Measurements from ENCODE around the gene CDH3.
A peak's percentile ranks its signal among the peaks of the same experiment; 100 is the strongest.

Gene CDH3

DNA sequence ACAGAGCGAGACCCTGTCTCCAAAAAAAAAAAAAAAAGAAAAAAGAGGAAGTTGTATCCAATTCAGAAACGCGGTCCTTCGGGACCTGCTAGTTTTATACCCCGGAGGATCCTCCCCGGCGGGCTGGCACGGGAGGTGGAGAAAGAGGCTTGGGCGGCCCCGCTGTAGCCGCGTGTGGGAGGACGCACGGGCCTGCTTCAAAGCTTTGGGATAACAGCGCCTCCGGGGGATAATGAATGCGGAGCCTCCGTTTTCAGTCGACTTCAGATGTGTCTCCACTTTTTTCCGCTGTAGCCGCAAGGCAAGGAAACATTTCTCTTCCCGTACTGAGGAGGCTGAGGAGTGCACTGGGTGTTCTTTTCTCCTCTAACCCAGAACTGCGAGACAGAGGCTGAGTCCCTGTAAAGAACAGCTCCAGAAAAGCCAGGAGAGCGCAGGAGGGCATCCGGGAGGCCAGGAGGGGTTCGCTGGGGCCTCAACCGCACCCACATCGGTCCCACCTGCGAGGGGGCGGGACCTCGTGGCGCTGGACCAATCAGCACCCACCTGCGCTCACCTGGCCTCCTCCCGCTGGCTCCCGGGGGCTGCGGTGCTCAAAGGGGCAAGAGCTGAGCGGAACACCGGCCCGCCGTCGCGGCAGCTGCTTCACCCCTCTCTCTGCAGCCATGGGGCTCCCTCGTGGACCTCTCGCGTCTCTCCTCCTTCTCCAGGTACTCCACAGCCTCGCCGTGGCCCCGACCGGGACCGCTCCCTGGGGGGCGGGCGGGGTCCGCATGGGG lies at the start of gene CDH3:
Gene CDH3 (plus strand): TSS at position 596 of the 779 bp plus-strand sequence. CDS start 70 bp downstream, at position 666.
- DNase-seq (ENCODE audit: low read depth), result peak; percentile 42

DNA sequence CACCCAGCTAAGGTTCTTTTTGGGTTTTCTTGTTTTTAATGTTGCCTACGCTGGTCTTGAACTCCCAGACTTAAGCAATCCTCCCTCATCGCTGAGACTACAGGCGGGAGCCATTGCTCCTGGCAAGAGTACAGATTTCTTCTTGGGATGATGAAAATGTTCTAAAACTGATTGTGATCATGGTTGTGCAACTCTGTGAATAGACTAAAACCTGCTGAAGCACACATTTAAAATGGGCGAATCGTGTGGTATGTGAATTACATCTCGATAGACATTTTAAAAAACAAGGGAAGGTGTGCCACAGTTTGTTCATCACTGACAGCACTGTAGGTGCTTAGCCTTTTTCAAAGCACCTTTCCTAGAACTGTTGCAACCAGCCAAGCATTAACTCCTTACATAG lies 48.8 kb upstream of the CDH3 start:
- no peak for DNase-seq (ENCODE audit: low read depth)

DNA sequence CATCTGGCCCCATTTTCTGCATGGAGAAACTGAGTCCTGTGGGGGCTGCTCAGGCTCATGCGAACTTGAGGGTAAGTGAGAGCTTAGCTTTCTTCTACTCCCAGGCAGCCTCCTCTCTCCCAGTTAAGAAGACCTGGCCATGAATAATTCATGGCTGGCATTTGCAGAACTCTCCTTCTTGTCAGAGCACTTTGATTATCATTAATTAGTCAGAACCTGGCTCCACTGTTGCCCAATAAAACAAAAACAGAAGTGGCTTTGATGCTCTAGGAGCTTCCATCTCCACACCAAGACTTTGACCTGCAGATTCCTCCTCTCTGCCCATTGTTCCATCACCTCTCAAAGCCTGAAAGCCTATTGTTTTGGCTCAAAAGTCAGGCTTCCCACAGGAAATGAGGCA lies 45.5 kb upstream of the CDH3 start:
- no peak for DNase-seq (ENCODE audit: low read depth)

DNA sequence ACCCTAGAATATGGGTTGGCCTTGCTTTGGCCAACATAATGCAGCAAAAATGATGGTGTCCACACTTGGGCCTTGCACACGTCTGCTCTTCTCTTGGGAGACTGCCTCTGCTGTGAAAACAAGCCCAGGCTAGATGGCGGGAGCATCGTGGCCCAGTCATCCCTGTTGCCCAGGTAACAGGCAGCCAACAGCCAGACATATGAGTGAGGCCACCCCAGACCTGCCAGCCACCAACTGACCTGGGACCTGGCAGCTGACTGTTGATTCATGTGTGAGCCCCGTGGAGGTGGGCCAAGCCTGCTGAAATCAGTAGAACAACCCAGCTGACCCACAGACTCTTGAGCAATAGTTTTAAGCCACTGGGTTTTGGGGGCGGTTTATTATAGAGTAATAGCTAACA lies 39.4 kb upstream of the CDH3 start:
- DNase-seq (ENCODE audit: low read depth), result no peak

DNA sequence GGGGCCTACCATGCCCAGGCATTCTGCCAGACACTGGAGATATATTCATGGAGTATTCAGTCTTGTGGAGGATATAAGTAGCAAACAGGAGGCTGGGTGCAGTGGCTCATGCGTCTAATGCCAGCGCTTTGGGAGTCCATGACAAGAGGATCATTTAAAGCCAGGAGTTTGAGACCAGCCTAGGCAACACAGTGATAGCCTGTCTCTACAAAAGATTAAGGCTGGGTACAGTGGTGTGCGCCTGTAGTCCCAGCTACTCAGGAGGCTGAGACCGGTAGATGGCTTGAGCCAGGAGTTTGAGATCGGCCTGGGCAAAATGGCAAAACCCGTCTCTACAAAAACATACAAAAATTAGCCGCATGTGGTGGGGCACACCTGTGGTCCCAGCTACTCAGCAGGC lies 37.7 kb upstream of the CDH3 start:
- DNase-seq (ENCODE audit: low read depth), result no peak

DNA sequence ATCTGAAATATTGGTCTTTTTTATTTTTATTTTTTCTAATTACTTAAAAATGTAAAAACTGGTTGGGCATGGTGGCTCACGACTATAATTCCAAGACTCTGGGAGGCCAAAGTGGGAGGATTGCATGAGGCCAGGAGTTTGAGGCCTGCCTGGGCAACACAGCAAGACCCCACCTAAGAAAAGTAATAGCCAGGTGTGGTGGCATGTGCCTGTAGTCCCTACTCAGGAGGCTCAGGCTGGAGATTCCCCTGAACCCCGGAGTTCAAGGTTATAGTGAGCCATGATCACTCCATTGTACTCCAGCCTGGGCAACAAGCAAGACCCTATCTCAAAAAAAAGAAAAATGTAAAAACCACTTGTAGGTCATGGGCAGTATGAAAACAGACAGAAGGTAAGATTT lies 36.8 kb upstream of the CDH3 start:
- no peak for DNase-seq (ENCODE audit: low read depth)

DNA sequence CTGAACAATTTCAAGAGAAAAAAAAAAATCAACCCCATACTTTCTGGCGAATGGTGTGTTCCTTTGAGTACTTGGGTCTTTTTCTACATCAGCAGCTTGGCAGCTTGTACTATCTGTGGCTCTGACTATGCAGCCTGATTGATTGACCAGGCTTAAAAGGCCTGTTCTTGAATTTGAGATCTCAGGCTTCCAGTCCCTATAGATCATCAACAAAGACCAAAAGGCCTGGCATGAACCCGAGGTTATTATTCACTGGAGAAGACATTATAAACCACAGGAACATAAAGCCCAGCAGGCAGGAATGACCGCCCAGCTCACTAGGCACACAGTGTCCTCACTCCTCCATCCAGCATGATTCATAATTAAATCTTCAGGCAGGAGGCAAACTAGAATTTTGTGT lies 32.1 kb upstream of the CDH3 start:
- no peak for DNase-seq (ENCODE audit: low read depth)

DNA sequence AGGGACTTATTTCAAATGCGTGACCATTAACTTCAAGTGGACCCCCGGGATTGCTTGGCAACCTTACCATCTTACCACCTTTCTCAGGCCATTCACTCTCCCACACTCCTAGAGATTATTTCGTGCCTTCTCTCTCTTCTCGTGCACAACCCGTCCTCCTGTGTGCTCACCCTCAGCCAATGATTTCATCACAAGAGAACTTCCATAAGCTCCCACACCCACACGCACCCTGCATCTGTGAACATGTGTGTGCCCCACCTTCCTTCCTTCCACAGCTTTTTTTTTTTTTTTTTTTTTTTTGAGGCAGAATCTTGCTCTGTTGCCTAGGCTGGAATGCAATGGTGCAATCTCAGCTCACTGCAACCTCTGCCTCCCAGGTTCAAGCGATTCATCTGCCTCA lies 27.4 kb upstream of the CDH3 start:
- DNase-seq (ENCODE audit: low read depth), result no peak

DNA sequence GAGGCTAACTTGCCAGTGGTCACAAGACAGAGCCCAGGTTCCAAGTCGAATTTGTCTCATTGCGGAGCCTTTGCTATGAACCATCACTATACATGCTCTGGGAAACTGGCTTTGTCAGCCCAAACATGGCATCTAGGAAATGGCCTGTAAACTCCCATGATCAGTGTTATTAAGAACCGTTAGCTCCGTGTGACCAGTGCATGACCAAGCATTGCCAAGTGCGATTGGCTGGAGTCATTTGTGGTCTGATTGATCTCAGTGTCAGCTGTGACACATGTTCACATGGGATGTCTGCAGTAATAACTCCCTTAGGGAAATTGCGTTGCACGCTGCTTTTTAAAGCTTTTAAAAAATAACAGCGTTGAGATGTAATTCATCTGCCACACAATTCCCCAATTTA lies 18.6 kb upstream of the CDH3 start:
- no peak for DNase-seq (ENCODE audit: low read depth)

DNA sequence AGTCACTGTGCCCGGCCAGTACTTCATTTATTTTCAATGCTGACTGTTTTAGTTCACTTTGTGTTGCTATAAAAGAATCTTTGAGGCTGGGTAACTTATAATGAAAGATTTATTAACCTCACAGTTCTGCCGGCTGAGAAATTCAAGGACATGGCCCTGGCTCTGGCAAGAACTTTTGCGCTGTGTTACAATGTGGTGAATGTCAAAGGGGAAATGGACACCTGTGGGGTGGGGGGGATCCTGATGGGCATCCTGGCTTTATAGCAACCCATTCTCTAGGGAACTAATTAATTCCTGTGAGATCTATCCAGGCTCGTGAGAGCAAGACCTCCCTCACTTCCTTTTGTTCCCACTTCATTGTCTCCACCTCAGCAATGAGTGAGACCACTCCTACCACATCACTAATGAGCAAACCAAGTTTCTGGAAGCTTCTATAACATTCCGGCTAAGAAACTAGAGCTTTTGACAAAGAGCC lies 17.1 kb upstream of the CDH3 start:
- DNase-seq (ENCODE audit: low read depth), result peak; percentile 58

DNA sequence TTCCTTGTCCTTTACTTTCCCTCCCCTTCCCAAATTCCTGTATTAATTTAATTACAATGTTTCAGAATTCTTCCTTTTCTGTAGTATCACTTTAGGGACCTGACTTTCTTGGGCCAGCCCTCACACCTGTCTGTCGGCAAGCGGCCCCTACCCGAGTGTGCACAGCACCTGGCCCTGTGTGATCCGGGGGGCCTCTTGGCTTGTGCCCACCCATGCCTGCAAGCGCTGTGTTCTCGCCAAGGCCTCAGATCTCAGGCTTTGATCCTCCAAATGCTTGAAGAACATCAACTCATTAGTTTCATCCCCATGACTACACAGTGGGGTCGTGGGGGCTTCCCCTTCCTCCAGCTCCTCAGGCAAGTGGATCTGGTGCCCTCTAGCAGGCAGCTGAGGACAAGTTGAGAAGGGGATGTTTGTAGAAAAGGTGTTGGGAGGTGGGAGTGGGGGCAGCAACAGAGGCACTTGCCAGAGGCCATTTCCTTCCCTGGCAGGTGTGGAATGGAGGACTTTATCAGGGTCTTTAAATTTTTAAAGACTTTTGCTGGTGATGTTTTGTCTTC lies 15.7 kb upstream of the CDH3 start:
- DNase-seq (ENCODE audit: low read depth), result no peak

DNA sequence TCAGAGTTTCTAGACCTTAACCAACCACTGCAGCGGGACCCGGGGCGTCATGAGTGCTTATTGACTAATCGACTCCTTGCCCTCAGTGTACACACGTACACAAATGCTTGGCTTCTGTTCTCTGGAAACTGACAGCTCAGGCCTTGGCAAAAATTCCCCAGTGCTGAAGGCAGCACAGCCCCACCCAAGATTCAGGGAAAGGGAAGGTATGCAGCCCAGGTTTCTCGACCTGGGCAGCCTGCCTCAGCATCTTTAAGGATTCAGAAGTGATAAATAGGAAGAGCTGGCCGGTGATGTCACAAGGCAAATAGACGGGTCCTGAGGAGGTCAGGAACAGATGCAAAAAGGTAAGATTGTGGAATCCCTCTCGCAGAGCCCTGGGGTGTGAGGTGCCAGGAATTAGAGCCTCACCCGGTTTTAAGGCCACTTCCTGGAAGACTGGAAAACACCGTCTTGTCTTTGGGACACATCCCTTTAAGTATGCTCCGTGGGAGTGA lies 9.0 kb upstream of the CDH3 start:
- DNase-seq (ENCODE audit: low read depth), result peak; percentile 44

DNA sequence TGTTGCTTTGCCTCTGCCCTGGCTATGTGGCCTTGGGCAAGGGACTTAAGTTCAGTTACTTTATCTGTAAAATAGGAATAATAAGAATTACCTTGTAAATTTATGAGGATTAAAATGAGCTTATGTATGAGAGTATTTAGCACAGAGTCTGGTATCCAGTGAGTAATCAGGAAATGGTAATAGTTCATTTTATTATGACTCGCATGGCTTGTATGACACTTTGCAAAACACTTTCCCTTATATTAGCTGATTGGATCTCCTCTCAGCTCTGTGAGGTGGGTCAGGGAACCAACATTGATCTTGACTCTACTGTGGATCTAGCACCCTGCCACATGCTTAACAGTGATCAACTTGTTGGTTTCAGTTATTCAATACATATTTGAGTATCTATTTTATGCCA lies 8.3 kb upstream of the CDH3 start:
- DNase-seq (ENCODE audit: low read depth), result peak; percentile 48

DNA sequence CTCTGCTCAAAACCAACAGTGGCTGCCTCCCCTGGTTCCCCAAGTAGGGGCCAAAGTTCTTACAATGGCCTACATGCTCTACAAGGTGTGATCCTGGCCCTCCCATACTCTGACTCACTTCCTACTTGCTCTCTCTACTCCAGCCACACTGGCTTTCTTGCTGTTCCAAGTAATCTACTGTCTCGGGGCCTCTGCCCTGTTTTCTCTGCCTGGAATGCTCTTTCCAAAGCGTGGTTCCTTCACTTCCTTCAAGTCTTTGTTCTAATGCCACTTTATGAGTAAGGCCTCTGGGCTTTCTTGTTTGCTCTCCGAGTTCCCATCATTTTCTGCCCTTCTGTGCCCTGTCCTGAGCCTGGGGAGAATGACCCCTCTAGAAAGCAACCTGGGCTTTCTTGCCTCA lies 4.1 kb upstream of the CDH3 start:
- DNase-seq (ENCODE audit: low read depth), result peak; percentile 68

DNA sequence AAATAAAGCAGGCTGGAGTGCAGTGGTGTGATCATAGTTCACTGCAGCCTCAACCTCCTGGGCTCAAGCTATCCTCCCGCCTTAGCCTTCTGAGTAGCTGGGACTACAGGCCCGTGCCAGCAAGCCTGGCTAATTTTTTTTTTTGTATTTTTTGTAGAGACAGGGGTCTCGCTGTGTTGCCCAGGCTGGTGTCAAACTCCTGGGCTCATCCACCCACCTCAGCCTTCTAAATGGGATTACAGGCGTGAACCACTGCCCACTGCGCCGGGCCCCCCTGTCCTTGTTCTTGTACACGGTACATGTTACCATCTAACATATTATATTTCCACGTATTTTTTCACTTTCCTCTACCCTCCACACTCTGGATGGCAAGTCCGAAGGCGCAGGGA lies 3.1 kb upstream of the CDH3 start:
- DNase-seq (ENCODE audit: low read depth), result no peak

DNA sequence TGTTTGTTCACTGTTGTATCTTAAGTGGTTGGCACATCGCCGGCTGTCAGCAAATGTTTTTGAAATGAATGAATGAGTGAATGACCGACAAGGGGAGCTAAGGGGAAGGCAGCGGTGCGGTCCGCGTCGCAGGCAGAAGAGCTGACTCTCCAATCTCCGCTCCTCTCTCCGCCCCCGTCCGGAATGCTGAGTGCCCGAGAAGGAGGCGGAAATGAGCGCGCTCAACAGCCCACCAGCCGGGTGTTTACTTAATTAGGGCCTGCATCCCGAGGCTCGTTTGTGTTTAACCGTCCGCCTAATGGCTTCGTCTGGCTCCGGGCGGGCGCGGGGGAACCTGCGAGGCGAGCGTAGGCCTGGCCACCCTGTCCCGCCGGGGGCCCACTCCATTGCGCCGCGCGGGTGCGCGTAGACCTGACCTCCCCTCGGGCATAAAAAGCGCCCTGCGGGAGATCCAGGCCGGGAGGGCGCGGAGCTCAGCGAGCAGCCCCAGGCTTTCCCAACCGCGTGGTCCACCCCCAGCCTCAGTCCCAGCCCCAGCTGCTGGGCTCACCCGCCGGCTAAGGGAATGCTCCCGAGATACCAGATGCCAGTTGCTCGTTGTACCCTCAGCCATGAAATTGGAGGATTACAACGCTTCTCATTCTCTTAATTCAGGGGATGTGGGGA lies 2.5 kb upstream of the CDH3 start:
- DNase-seq (ENCODE audit: low read depth), result peak; percentile 48

DNA sequence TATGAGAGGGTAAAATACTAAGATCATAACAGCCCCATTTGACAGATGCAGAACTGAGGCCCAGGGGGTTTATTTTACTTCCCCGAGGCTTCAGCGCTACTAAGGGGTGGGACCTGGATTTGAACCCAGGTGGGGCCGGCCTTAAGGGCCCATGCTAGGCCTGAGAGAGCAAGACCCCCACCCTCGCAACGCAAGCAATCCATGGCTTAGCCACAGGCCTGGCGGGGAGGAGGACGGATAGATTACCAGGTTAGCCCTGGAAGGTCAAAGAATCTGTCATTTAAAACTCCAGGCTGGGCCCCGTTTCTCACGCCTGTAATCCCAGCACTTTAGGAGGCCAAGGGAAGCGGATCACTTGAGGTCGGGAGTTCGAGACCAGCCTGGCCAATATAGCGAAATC lies 1.9 kb upstream of the CDH3 start:
- no peak for DNase-seq (ENCODE audit: low read depth)

DNA sequence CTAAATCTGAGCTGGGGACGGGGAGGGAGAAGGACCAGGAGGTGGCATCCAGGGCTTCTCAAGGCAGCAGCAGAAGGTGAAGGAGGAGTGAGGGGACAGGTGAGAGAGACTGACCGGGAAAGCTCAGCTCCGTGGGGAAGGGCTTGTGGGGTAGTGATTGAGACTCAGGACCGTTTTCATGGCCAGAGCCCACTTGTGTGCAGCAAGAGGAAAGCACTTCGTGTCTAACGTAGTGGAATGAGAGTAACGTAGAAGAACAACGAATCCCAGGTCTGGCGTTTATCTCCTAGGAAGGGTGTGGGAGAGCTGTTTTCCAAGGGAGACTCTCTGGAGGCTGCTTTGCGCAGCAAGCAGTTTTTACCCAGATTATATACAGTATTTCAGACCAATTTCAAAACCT lies 1.3 kb upstream of the CDH3 start:
- DNase-seq (ENCODE audit: low read depth), result no peak

DNA sequence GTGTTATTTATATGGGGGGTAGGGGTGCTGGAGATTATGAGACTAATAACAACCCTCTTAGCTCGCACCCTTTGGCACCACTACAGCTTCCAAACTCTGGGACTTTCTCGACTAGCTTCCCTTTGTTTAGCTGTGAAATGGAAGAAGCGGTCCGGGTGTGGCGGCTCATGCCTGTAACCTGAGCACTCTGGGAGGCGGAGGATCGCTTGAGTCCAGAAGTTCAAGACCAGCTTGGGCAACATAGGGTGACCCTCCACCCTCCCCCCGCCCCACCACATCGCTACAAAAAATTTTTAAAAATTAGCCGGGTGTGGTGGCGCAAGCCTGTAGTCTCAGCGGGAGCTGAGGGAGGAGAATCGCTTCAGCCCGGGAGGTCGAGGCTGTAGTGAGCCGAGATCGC lies 814 bp upstream of the CDH3 start:
- DNase-seq (ENCODE audit: low read depth), result no peak

DNA sequence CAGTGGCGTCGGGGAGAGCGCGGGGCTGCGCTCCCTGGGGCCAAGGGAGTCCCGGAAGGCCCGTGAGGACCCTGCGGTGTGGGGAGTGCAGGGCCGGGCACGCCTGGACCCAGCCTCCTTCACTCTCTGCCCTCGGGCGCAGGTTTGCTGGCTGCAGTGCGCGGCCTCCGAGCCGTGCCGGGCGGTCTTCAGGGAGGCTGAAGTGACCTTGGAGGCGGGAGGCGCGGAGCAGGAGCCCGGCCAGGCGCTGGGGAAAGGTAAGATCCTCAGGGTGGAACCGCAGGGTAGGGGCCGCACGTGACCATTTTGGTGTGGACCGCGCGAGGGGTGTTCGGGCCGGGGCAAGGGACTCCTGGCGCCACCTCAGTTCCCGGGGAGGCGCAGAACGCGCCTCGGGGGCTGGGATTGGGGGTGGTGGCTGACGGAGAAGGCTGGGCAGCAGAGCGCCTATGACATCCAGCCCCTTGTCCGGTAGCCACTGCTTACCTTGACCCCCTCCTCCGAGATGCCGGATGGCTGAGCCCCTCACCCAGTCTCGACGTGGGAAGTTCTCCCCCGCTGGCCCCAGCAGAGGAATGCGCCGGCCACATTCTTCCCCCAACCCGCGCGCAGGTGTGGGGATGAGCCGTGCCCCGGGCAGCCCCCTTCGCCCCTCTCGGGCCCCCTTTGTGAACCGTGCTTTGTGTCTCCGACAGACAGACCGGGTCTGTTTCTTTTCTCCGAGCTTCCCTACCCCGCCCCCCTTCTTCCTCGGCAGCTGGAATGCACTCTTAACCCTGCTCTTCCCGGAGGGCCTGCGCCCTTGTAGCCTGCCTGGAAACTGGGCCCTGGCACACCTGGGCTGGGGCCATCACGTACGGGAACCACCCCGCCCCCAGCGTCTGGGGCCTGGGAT lies 631 bp downstream of the CDH3 start:
- DNase-seq (ENCODE audit: low read depth), result no peak

DNA sequence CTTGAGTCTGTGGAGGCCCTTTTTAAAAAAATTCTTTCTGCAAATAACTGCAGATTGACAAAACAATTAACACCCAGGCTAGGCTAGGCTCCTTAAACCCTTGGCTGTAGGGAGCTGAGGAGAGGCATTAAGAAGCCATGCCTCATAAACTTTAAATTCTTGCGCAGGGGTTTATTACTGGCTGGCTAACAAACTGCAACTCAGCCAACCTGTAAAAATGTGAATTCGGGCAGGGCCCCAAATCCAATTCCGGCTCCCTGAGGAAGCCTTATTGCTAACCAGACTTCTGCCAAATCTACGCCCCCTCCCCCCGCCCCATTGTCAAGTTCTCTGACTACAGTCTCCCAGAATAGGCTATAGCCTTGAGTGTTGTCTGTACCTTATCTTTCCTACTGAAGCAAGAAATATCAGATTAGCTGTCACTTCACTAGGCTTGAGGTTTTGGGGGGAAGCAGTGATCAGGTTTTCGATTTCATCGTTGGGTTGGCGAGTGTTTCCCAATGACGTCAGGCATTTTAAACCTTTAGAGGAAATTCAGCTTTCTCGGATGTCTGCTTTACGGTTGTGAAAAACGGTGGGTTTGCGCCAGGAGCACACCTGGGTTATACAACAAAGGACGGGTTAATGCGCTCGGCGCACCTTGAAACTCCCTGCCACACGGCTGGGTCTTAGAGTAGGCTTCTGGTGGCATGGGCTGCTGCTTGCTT lies 2.0 kb downstream of the CDH3 start:
- DNase-seq (ENCODE audit: low read depth), result no peak

DNA sequence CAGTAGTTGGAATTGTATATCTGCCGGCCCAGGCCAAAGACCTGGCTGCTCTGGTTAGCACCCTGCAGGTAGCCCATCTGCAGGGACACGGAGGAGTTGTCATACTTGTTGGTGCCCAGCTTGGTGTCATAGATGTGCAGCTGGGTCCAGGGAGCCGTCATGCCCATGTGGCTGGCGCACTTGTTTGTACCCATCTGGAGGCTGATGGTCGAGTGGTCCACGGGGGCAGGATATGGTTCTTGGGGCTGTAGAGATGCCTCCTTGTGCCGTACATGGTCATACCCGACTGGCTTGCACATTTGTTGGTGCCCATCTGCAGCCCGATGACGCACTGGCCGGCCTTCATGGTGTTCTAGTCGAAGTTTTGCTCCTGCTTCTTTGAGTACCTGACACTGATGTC lies 6.0 kb downstream of the CDH3 start:
- DNase-seq (ENCODE audit: low read depth), result no peak
